HepG2 (cell line): Measurements from ENCODE around the gene ASAP2. TPM values are rescaled to one million over a fixed set of nuclear protein-coding genes. Genes with fewer than 3 reads are reported as not detected.

Experiments used
- BCLAF1 ChIP-seq: fragments of 450-650 bp; IDR thresholded peaks from 2 replicates; pipeline ENCODE4 v1.6.1; 2017; ENCODE audit warnings: mild to moderate bottlenecking
- DNMT3B ChIP-seq: conservative IDR thresholded peaks from 2 replicates; pipeline ENCODE4 v1.6.1; 2016; ENCODE audit warnings: missing biosample characterization, control low read depth
- JARID2 ChIP-seq: sonication (generic); formaldehyde crosslinking; IDR thresholded peaks from 2 replicates; pipeline ENCODE4 v1.8.1; 2023; ENCODE audit warnings: missing genetic modification reagents, inconsistent platforms; ENCODE audit not compliant: insufficient replicate concordance
- KDM6A ChIP-seq: IDR thresholded peaks from 2 replicates; pipeline ENCODE4 v1.6.1; 2016; ENCODE audit warnings: low read depth
- MTA1 ChIP-seq: sonication (generic); formaldehyde crosslinking; IDR thresholded peaks from 2 replicates; pipeline ENCODE4 v1.4.0; 2020; ENCODE audit warnings: missing genetic modification reagents, mild to moderate bottlenecking, borderline replicate concordance
- MTF1 ChIP-seq: sonication (generic); formaldehyde crosslinking; IDR thresholded peaks from 2 replicates; pipeline ENCODE4 v1.5.0; 2020; ENCODE audit warnings: missing genetic modification reagents
- RARA ChIP-seq: IDR thresholded peaks from 2 replicates; pipeline ENCODE4 v1.6.1; 2016; ENCODE audit warnings: missing genetic modification reagents, missing compliant biosample characterization
- REST ChIP-seq, 2 experiments: IDR thresholded peaks; 2 replicates each; pipeline ENCODE4 v1.6.1; 2011 to 2012; ENCODE audit warnings: low read length in 2 of 2, borderline replicate concordance in 1 of 2, low read depth in 1 of 2, mild to moderate bottlenecking in 1 of 2, moderate library complexity in 1 of 2
- SNAPC2 ChIP-seq: sonication (generic); formaldehyde crosslinking; IDR thresholded peaks from 2 replicates; pipeline ENCODE4 v1.8.1; 2022; ENCODE audit warnings: mild to moderate bottlenecking, missing genetic modification reagents
- TCF7 ChIP-seq: sonication (generic); IDR thresholded peaks from 2 replicates; pipeline ENCODE4 v1.6.1; 2016; ENCODE audit warnings: antibody characterized with exemption, low read depth
- TGIF2 ChIP-seq: IDR thresholded peaks from 2 replicates; pipeline ENCODE4 v1.6.1; 2016; ENCODE audit warnings: control low read depth, missing compliant biosample characterization
- THRA ChIP-seq: sonication (generic); formaldehyde crosslinking; IDR thresholded peaks from 2 replicates; pipeline ENCODE4 v1.4.0; 2020; ENCODE audit warnings: missing genetic modification reagents, borderline replicate concordance
- U2AF1 ChIP-seq: fragments of 200-400 bp; formaldehyde crosslinking; optimal IDR thresholded peaks from 2 replicates; pipeline ENCODE3; 2017; ENCODE audit warnings: mild to moderate bottlenecking, low read depth, low read length
- ZIK1 ChIP-seq: sonication (generic); formaldehyde crosslinking; IDR thresholded peaks from 2 replicates; pipeline ENCODE4 v1.5.0; 2020; ENCODE audit warnings: mild to moderate bottlenecking, low read depth, missing genetic modification reagents, borderline replicate concordance
- ZNF12 ChIP-seq: sonication (generic); formaldehyde crosslinking; IDR thresholded peaks from 2 replicates; pipeline ENCODE4 v1.5.0; 2020; ENCODE audit warnings: missing genetic modification reagents
- ZNF441 ChIP-seq: sonication (generic); formaldehyde crosslinking; IDR thresholded peaks from 2 replicates; pipeline ENCODE4 v1.7.0; 2021; ENCODE audit warnings: missing genetic modification reagents, borderline replicate concordance
- ZNF644 ChIP-seq: IDR thresholded peaks from 2 replicates; pipeline ENCODE4 v1.6.1; 2016; ENCODE audit warnings: low read depth
- ZNF687 ChIP-seq: sonication (generic); formaldehyde crosslinking; IDR thresholded peaks from 2 replicates; pipeline ENCODE4 v1.5.1; 2020; ENCODE audit warnings: mild to moderate bottlenecking, missing genetic modification reagents, moderate library complexity
- ZNF720 ChIP-seq: sonication (generic); formaldehyde crosslinking; IDR thresholded peaks from 2 replicates; pipeline ENCODE4 v1.4.0; 2020; ENCODE audit warnings: missing genetic modification reagents
- ZNF788 ChIP-seq: sonication (generic); formaldehyde crosslinking; IDR thresholded peaks from 2 replicates; pipeline ENCODE4 v1.5.0; 2020; ENCODE audit warnings: mild to moderate bottlenecking, missing genetic modification reagents, borderline replicate concordance
- polyA plus RNA-seq, 8 experiments: library from polyadenylated mRNA; depleted of rRNA in 3 of 8; stranded (reverse) in 7 of 8; unstranded in 1 of 8; fragments of >200 nt; fragmentation: Illumina TruSeq in 4 of 8; extraction: Trizol in 4 of 8; gene quantifications; 2 replicates each; pipeline versions ENCODE4 v1.2.1 to v1.2.3, GENCODE V29; 2011 to 2016; ENCODE audit warnings: low read depth in 4 of 8, missing spikeins in 1 of 8, mixed read lengths in 1 of 8; ENCODE audit not compliant: insufficient read depth in 1 of 8
- total RNA-seq, 5 experiments: library from RNA; depleted of rRNA; stranded (reverse); fragments of >200 nt; fragmentation: Illumina TruSeq; extraction: Trizol; gene quantifications; 2 replicates each; pipeline ENCODE4 v1.2.3, GENCODE V29; 2016; ENCODE audit warnings: low read depth in 1 of 5

Gene ASAP2
- total and polyA plus RNA-seq, 2 of the 13 experiments (the other 11 are each of a cell fraction or from before 2014, with no cell fraction given), result 7.3 to 22.3 TPM

GRCh38 chr2:9336241-9336575, 129.6 kb downstream of the ASAP2 start (continued):
- TF ChIP-seq BCLAF1, result no peak
- TF ChIP-seq RARA, result peak; percentile 50
- TF ChIP-seq JARID2 (CRISPR knock-in tag), result no peak
- TF ChIP-seq SNAPC2 (CRISPR knock-in tag), result no peak
- TF ChIP-seq KDM6A (CRISPR knock-in tag), result no peak; the same call in 1 of the 2 replicates
- TF ChIP-seq MTF1 (CRISPR knock-in tag), result no peak
- TF ChIP-seq U2AF1, result no peak
- TF ChIP-seq ZNF12 (CRISPR knock-in tag), result 0 out of 2 replicates have a peak, but pooled peaks have one; percentile 14
- TF ChIP-seq TGIF2 (CRISPR knock-in tag), result no peak
- no peak for TF ChIP-seq ZNF687 (CRISPR knock-in tag)
- TF ChIP-seq ZNF644 (CRISPR knock-in tag), result 0 out of 2 replicates have a peak, but pooled peaks have one; percentile 49
- TF ChIP-seq ZIK1 (CRISPR knock-in tag), result 0 out of 2 replicates have a peak, but pooled peaks have one; percentile 1
- TF ChIP-seq ZNF788, result no peak
- TF ChIP-seq MTA1, result no peak
- TF ChIP-seq ZNF441 (CRISPR knock-in tag), result no peak
- TF ChIP-seq THRA (CRISPR knock-in tag), result peak; percentile 67; the same call in 1 of the 2 replicates
- TF ChIP-seq DNMT3B (CRISPR knock-in tag), result no peak
- peak in 1 of 2 experiments; percentile 9; a peak in 1 of 4 replicates for TF ChIP-seq REST (IDR thresholded peaks at IDR 0.05; ENCODE audit: borderline replicate concordance in 1 of 2, low read depth in 1 of 2, low read length in 2 of 2)
- TF ChIP-seq ZNF720, result no peak
- TF ChIP-seq TCF7, result peak; percentile 56
